Measurements from ENCODE around the gene HS6ST3. TPM values are rescaled to one million over a fixed set of nuclear protein-coding genes. Genes with fewer than 3 reads are reported as not detected.

Gene HS6ST3
- total and polyA plus RNA-seq, 9 of the 15 experiments (the other 6 are each of a cell fraction or from before 2014, with no cell fraction given) = not detected

DNA sequence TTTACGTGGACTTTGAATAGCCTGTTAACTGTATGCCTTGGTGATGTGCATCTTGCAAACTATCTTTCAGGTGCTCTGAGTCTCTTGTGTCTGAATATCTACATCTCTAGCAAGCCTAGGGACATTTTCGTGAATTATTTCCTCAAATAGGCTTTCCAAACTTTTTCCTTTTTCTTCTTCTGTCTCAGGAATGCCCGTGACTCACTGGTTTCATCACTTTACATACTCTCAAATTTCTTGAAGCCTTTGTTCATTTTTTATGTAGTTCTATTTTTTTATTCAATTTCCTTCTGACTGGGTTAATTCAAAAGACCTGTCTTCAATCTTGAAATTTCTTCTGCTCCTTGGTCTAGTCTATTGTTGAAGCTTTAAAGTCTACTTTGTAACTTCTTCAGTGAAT is 572.1 kb downstream of the HS6ST3 start (continued):
- TF ChIP-seq, protein P1, sequence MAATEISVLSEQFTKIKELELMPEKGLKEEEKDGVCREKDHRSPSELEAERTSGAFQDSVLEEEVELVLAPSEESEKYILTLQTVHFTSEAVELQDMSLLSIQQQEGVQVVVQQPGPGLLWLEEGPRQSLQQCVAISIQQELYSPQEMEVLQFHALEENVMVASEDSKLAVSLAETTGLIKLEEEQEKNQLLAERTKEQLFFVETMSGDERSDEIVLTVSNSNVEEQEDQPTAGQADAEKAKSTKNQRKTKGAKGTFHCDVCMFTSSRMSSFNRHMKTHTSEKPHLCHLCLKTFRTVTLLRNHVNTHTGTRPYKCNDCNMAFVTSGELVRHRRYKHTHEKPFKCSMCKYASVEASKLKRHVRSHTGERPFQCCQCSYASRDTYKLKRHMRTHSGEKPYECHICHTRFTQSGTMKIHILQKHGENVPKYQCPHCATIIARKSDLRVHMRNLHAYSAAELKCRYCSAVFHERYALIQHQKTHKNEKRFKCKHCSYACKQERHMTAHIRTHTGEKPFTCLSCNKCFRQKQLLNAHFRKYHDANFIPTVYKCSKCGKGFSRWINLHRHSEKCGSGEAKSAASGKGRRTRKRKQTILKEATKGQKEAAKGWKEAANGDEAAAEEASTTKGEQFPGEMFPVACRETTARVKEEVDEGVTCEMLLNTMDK (IDR thresholded peaks at IDR 0.05; ENCODE audit: borderline replicate concordance, insufficient read depth, low read depth, low read length, poor library complexity, severe bottlenecking) = no peak
- no peak for TF ChIP-seq CBX2 (IDR thresholded peaks at IDR 0.05; ENCODE audit: insufficient read depth, low read length, poor library complexity, severe bottlenecking)
- TF ChIP-seq HDGF (IDR thresholded peaks at IDR 0.05) = no peak
- TF ChIP-seq ZFP1 (CRISPR knock-in tag; IDR thresholded peaks at IDR 0.05) = no peak
- TF ChIP-seq, protein P2, sequence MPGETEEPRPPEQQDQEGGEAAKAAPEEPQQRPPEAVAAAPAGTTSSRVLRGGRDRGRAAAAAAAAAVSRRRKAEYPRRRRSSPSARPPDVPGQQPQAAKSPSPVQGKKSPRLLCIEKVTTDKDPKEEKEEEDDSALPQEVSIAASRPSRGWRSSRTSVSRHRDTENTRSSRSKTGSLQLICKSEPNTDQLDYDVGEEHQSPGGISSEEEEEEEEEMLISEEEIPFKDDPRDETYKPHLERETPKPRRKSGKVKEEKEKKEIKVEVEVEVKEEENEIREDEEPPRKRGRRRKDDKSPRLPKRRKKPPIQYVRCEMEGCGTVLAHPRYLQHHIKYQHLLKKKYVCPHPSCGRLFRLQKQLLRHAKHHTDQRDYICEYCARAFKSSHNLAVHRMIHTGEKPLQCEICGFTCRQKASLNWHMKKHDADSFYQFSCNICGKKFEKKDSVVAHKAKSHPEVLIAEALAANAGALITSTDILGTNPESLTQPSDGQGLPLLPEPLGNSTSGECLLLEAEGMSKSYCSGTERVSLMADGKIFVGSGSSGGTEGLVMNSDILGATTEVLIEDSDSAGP (CRISPR knock-in tag; IDR thresholded peaks at IDR 0.05) = no peak
- no peak for TF ChIP-seq FOXJ2 (tag; IDR thresholded peaks at IDR 0.05)
- TF ChIP-seq CBX5 (IDR thresholded peaks at IDR 0.05; ENCODE audit: borderline replicate concordance, low read depth) = no peak
- TF ChIP-seq, protein P3, sequence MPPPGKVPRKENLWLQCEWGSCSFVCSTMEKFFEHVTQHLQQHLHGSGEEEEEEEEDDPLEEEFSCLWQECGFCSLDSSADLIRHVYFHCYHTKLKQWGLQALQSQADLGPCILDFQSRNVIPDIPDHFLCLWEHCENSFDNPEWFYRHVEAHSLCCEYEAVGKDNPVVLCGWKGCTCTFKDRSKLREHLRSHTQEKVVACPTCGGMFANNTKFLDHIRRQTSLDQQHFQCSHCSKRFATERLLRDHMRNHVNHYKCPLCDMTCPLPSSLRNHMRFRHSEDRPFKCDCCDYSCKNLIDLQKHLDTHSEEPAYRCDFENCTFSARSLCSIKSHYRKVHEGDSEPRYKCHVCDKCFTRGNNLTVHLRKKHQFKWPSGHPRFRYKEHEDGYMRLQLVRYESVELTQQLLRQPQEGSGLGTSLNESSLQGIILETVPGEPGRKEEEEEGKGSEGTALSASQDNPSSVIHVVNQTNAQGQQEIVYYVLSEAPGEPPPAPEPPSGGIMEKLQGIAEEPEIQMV (tag; conservative IDR thresholded peaks at IDR 0.05; ENCODE audit: low read depth) = no peak
- no peak for TF ChIP-seq RB1 (IDR thresholded peaks at IDR 0.05; ENCODE audit: low read depth)
- no peak for TF ChIP-seq SMAD2 (IDR thresholded peaks at IDR 0.05; ENCODE audit: low read depth, low read length)
